NCI-H526 (cell line): ENCODE data around the gene SAA4.
"Not testable (repeated sequence)": the region's sequence is repeated elsewhere in the genome, so short reads cannot be mapped to it uniquely, and the experiment has no call there.

Experiments used
- DNase-seq, 2 experiments: peaks; one replicate each; lab custom pipeline; 2025; lab: John Stamatoyannopoulos, UW

Gene SAA4

DNA sequence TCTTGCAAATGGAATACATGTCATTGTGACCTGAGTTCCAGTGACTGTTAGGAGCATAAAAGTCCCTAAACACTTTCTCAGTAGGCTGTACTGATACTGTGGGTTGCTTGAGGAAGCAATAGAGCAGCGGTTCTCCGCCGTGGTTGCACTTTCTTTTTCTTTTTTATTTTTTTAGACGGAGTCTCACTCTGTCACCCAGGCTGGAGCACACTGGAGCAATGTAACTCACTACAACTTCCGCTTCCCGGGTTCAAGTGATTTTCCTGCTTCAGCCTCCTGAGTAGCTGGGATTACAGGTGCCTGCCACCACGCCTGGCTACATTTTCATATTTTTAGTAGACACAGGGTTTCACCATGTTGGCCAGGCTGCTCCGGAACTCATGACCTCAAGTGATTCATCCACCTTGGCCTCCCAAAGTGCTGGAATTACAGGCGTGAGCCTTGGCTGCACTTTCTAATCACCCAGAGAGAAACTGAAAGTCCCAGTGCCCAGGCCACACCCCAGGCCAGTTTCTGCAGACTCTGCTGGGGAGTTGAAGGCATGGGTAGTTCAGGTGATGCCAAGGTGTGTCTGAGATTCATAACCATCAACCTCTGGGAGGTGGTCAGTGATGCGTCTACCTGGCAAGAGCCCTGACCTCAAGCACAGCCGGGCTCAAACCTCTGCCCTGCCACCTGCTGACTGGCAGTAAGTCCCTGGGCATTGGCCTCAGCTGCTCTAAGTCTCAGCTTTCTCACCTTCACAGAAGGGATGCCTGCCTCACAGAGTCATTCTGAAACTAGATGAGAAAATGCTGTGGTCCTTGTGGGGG, 10.0 kb upstream of the SAA4 start:
- DNase-seq: not testable (repeated sequence)

DNA sequence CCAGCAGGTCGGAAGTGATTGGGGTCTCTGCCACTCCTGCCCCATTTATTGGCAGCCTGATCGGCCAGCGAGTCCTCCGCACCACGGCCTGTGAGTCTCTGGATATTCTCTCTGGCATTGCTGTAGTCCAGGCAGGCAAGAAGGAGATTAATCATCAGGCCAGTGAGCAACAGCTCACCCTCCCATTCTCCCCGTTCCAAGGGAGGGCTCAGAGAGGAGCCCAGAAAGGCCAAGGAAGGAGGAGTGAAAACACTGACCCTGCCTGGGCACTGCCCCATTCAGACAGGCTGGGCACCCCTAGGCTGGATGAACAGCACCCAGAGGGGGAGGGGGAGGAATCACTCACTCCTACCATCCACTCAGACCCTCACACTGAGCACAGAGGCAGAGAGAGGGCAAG, 8.8 kb upstream of the SAA4 start:
- no peak for DNase-seq

GRCh38 chr11:18243783-18244362, 7.3 kb upstream of the SAA4 start:
- DNase-seq: peak in 1 of 2 experiments; percentile 79

DNA sequence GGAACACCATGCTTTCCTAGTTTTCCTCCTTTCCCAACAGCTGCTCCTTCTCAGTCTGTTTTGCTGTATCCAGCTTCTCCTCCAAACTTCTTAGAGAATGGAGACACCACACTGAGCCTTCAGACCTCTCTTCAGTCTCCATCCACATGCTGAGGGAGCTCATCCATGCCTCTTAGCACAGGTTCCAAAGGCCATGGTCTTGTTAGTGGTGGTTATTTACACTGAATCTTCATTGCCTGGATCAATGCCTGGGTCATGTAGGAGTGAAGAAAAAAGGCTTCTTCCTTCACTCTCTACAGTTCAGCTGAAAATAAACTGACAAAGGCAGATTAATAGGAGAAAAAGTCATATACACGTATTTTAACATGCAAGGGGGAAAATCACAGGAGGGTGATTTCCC, 3.1 kb upstream of the SAA4 start:
- DNase-seq: no peak

DNA sequence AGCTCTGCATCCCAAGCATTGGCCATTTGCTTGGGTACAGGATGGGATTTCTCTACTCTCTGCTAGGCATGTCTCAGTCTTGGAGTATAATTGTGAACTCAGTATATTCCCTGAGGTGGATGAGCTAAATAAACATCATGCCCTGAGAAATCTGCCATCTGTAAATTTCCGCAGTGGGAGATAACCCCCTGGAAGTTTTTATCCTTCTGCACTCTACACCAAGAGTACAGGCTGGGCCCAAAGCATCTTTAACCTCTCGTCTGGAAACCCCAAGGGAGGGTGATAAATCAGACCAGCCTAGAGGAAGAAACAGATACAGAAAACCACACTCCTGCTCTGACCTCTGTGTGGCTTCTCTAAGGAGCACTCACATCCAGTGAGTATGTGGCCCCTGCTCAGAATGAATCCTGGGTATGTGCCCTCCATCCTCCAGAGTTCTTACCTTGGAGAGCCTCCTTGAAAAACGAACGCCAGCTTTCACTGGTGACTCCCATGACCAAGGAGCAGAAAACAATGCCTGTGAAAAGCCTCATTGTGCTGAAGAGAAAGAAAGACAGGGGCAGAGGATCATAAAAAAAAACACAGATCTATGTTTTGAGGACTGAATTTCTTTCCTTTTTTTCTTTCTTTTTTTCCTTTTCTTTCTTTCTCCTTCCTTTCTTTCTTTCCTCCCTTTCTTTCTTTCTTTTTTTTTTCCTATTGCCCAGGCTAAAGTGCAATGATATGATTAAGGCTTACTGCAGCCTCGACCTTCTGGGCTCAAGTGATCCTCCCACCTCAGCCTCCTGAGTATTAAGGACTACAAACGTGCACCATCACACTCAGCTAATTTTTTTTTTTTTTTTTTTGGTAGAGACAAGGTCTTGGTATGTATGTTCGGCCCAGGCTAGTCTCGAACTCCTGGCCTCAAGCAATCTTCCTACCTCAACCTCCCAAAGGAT, 938 bp downstream of the SAA4 start:
- no peak for DNase-seq

DNA sequence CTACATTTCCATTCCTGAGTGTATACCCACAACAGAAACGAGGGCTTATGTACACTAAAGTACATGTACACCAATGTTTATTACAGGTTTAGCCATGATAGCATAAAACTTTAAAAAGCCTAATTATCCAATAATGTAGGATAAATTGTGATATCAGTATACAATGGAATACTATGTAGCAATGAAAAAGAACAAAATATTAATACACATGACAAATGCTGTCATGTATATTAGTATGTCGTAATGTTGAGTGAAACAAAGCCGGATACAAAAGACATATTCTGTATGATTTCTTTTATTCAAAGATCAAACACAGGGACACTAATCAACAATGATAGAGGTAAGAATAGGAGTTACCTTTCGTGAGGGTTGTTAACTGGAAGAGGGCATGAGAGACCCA, 2.7 kb downstream of the SAA4 start:
- no peak for DNase-seq

GRCh38 chr11:18230859-18231258, 5.7 kb downstream of the SAA4 start:
- no peak for DNase-seq

GRCh38 chr11:18229501-18229900, 7.1 kb downstream of the SAA4 start:
- no peak for DNase-seq

DNA sequence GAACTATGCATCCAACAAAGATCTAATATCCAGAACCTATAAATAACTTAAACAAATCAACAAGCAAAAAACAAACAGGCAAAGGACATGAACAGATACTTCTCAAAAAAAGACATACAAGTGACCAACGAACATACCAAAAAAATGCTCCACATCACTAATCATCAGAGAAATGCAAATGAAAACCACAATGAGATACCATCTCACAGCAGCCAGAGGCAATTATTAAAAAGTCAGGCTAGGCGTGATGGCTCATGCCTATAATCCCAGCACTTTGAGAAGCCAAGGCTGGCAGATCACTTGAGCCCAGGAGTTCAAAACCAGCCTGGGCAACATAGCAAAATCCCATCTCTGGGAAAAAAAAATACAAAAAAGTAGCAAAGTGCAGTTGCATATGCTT, 10.7 kb downstream of the SAA4 start:
- peak in 1 of 2 experiments; percentile 36 for DNase-seq

- DNase-seq: no peak
Observed at GRCh38 chr11:18223591-18224387, 12.8 kb downstream of the SAA4 start.

DNA sequence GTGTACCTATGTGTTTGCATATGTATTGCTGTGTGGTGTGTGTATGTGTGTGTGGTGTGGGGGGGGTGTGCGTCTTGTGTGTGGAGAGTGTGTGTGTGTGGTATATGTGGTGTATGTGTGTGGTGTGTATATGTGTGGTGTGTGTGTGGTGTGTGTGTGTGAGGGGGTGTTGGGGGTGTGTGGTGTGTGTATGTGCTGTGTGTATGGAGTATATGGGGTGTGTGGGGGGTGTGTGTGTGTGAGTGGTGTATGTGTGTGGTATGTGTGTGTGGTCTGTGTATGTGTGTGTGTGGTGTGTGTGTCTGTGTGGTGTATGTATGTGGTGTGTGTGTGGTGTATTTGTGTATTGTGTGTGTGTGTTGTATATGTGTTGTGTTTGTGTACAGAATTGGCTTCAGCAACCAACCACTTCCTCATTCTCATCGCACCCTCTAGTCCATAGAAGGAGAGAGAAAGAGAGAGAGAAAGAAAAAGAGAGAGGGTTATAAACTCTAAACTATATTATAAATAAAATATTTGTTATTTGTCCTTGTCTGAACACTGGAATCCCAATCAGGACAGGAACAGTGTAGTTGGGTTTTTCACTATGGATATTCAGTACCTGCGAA, 13.7 kb downstream of the SAA4 start:
- DNase-seq: no peak

DNA sequence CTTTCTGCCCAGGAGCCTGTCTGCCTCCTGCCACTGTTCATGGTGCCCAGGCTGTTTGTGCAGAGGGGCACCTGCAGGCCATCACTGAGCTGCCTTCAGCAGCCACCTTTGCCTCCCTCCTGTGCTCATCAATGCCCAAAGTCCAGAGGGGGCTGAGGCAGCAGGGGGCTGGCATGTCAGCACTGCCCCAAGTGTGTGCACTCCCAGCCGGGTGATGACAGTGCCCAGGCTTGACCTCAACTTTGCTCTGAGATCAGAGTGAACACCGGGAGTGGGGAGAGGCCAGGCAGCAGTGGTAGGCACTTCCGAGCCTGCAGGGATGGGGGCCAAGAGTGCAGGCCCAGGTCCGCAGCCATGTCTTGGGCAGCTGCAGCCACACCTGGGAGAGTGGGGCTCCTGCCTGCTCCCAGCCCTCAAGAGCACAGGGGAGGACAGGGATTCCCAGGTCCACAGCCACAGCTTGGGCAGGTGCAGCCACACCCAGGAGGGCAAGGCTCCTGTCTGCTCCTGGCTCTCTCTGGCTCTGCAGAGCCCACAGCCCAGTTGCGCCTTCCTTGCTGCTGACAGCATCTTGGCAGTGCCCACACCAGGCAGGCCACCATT, 15.2 kb downstream of the SAA4 start:
- DNase-seq: no peak

DNA sequence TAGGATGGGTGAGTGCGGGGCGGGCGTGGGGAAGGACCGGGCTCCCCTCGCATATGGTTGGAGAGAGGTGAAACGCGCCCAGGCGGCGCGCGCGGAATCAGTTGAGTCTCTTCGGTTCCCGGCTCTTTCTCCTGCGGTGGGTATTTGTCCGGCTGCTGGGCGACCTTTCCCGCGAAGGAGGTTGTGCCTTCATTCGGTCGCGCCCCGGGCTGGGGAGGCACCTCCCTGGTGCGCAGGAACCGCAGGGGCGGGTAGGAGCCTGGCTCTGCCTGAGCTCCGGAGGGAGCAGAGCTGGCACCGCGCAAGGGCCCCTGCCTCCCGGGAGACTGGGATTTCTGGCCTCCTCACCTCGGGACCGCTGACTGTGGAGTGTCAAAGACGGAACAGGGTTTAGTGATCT, 27.5 kb downstream of the SAA4 start:
- DNase-seq: no peak

DNA sequence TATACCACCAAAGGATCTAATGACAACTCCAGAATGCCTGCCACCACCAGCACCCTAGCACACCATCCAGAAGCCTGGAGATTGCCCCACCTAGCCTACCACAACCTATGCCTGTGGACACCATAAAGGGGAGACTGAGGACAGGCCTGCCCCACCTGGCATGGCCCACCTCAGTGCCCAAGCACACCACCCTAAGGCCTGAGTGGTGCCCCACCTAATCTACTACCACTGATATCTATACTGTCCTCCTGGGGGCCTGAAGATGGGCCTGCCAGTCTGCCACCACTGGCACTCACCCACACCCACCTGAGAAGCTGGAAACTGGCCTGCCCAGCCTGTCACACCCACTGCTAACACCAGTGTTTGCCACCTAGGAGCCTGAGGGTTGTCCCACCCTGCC, 31.8 kb downstream of the SAA4 start:
- no peak for DNase-seq

DNA sequence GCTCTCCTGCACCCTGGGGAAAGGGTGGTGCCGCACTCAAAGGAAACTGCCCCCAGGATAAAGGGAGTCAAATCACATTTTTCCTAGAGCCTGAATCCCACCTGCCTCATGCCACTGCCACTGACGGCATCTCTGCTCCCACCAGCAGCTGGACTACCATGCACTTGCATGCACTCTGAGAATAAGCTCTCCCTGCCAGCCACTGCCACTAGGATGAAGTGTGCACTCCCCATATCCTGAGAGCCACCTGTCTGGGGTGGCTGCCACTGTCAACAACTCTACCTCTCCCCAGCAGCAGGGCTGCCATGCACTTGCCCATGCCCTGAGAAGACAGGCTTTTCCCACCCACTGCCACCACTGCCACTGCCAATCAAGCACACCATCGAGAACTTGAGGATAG, 32.4 kb downstream of the SAA4 start:
- no peak for DNase-seq

DNA sequence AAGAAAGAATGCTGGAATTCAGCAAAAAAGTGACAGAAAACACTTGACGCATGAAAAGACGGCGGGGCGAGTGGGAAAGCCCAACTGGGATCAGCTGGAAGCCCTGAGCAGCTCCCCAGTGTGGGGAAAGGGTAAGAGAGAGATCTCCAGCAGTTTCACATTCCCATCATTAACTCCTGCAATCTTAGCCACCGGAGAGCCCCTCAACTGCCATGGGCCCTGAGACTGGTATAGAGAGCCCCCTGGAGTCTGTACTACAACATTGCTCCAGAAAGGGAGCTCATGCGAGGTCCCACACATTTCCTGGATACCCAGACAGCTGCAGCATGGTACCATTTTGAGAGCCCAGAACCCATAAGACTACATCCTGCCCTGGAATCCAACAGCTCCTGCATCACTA, 32.9 kb downstream of the SAA4 start:
- DNase-seq: peak in 1 of 2 experiments; percentile 51

- DNase-seq: not testable (repeated sequence)
Observed at GRCh38 chr11:18197738-18198137, 38.9 kb downstream of the SAA4 start.

GRCh38 chr11:18196532-18196931, 40.1 kb downstream of the SAA4 start:
- no peak for DNase-seq

GRCh38 chr11:18193010-18193409, 43.6 kb downstream of the SAA4 start:
- DNase-seq: peak in 1 of 2 experiments; percentile 16

DNA sequence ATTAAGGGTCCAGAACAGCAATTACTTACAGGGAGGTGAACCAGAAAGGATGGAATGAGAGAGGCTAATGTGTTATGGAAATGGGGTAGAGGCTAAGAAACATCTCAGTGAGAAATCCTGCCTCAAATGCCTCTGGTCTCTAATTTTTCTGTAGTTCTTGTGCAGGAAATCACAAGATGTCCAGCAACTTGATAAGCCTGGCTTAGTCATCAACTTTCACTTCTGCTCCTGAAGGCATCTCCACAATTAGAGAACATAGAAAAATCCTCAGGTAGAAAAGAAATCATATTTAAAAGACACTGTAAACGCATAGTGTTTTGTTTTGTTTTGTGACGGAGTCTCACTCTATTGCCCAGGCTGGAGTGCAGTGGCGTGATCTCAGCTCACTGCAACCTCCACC, 45.2 kb downstream of the SAA4 start:
- DNase-seq: no peak
